ENCODE measurements around the gene RABGAP1L. TPM values are rescaled to one million over a fixed set of nuclear protein-coding genes. Genes with fewer than 3 reads are reported as not detected.

The RABGAP1L gene
- total RNA-seq, 1 donor from 2014 or later: 44.1 TPM

GRCh38 chr1:174266476-174266875 is 107.2 kb downstream of the RABGAP1L start:
- DNase-seq: no peak
- H3K4me3 Mint-ChIP-seq (ENCODE audit: unreplicated experiment): no peak overlapping the region
- no peak overlapping the region for H3K27ac Mint-ChIP-seq (ENCODE audit: unreplicated experiment)
- H3K9me3 Mint-ChIP-seq (ENCODE audit: unreplicated experiment): no peaks in the 10 kb centered on the region
- no peak for TF ChIP-seq CTCF (IDR thresholded peaks at IDR 0.05; ENCODE audit: partially characterized antibody, unreplicated experiment)
- peaks cover 1% of the 10 kb centered on the region for H3K4me1 Mint-ChIP-seq (ENCODE audit: low read depth, unreplicated experiment)
- H3K27me3 Mint-ChIP-seq (ENCODE audit: unreplicated experiment): no peaks in the 10 kb centered on the region
- no peaks in the 10 kb centered on the region for H3K36me3 Mint-ChIP-seq (ENCODE audit: unreplicated experiment)

- Mint-ChIP-seq H3K27ac (ENCODE audit: unreplicated experiment) (no peak overlapping the region), H3K27me3 (ENCODE audit: unreplicated experiment) (no peaks in the 10 kb centered on the region), H3K9me3 (ENCODE audit: unreplicated experiment) (no peaks in the 10 kb centered on the region), H3K4me1 (ENCODE audit: low read depth, unreplicated experiment) (peaks cover 1% of the 10 kb centered on the region), H3K36me3 (ENCODE audit: unreplicated experiment) (no peaks in the 10 kb centered on the region), H3K4me3 (ENCODE audit: unreplicated experiment) (no peak overlapping the region)
- DNase-seq: no peak
- no peak for TF ChIP-seq CTCF (IDR thresholded peaks at IDR 0.05; ENCODE audit: partially characterized antibody, unreplicated experiment)
Measured at GRCh38 chr1:174266991-174267612, 107.8 kb downstream of the RABGAP1L start.

- Mint-ChIP-seq H3K4me3 (ENCODE audit: unreplicated experiment) (no peak overlapping the region), H3K36me3 (ENCODE audit: unreplicated experiment) (no peaks in the 10 kb centered on the region), H3K27ac (ENCODE audit: unreplicated experiment) (no peak overlapping the region), H3K27me3 (ENCODE audit: unreplicated experiment) (no peaks in the 10 kb centered on the region), H3K4me1 (ENCODE audit: low read depth, unreplicated experiment) (no peaks in the 10 kb centered on the region), H3K9me3 (ENCODE audit: unreplicated experiment) (no peaks in the 10 kb centered on the region)
- no peak for DNase-seq
- no peak for TF ChIP-seq CTCF (IDR thresholded peaks at IDR 0.05; ENCODE audit: partially characterized antibody, unreplicated experiment)
Measured at GRCh38 chr1:174269989-174270651, 110.8 kb downstream of the RABGAP1L start.

GRCh38 chr1:174273190-174273589 is 113.9 kb downstream of the RABGAP1L start:
- no peak overlapping the region for H3K4me3 Mint-ChIP-seq (ENCODE audit: unreplicated experiment)
- H3K27me3 Mint-ChIP-seq (ENCODE audit: unreplicated experiment): no peaks in the 10 kb centered on the region
- no peaks in the 10 kb centered on the region for H3K4me1 Mint-ChIP-seq (ENCODE audit: low read depth, unreplicated experiment)
- H3K9me3 Mint-ChIP-seq (ENCODE audit: unreplicated experiment): no peaks in the 10 kb centered on the region
- H3K36me3 Mint-ChIP-seq (ENCODE audit: unreplicated experiment): no peaks in the 10 kb centered on the region
- TF ChIP-seq CTCF (IDR thresholded peaks at IDR 0.05; ENCODE audit: partially characterized antibody, unreplicated experiment): no peak
- no peak for DNase-seq
- no peak overlapping the region for H3K27ac Mint-ChIP-seq (ENCODE audit: unreplicated experiment)

GRCh38 chr1:174273776-174274175 is 114.5 kb downstream of the RABGAP1L start:
- no peaks in the 10 kb centered on the region for H3K9me3 Mint-ChIP-seq (ENCODE audit: unreplicated experiment)
- no peak for DNase-seq
- H3K4me3 Mint-ChIP-seq (ENCODE audit: unreplicated experiment): no peak overlapping the region
- H3K36me3 Mint-ChIP-seq (ENCODE audit: unreplicated experiment): no peaks in the 10 kb centered on the region
- H3K4me1 Mint-ChIP-seq (ENCODE audit: low read depth, unreplicated experiment): no peaks in the 10 kb centered on the region
- no peak overlapping the region for H3K27ac Mint-ChIP-seq (ENCODE audit: unreplicated experiment)
- H3K27me3 Mint-ChIP-seq (ENCODE audit: unreplicated experiment): no peaks in the 10 kb centered on the region
- TF ChIP-seq CTCF (IDR thresholded peaks at IDR 0.05; ENCODE audit: partially characterized antibody, unreplicated experiment): no peak

All from glutamatergic neuron (in vitro differentiated cells).